ENCODE measurements around the gene GDNF.

The GDNF gene

DNA sequence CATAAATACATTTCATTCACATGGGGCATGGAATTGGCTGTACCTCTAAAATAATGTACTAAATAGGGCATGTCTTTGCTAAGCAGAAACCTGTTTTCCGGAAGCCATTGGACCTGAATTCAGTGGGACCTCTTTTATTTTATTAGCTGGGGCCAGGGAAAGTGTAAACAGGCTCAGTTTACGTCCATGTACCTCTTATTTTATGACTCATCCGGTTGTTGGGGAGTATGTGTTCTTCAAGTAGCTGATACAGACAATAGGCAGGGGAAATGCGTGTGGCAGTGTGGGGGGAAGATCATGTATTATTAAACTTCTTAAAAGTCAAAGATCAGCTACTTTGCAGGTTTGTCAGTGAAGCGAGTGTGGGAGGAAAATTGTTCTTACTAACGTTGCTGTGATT lies 1.4 kb upstream of the GDNF start:
- no peaks in the 10 kb centered on the region for H3K9me2 ChIP-seq (ENCODE audit: low read depth, low read length)
- no peaks in the 10 kb centered on the region for H3K27me3 ChIP-seq (ENCODE audit: insufficient read depth, low read length)
- H3K9ac ChIP-seq (ENCODE audit: low read length) = no peak overlapping the region
- H3K4me1 ChIP-seq (ENCODE audit: insufficient read depth, low read length, severe bottlenecking) = no peaks in the 10 kb centered on the region
- no peaks in the 10 kb centered on the region for H3K36me3 ChIP-seq (ENCODE audit: insufficient read depth, low read length)
- TF ChIP-seq, protein P1, sequence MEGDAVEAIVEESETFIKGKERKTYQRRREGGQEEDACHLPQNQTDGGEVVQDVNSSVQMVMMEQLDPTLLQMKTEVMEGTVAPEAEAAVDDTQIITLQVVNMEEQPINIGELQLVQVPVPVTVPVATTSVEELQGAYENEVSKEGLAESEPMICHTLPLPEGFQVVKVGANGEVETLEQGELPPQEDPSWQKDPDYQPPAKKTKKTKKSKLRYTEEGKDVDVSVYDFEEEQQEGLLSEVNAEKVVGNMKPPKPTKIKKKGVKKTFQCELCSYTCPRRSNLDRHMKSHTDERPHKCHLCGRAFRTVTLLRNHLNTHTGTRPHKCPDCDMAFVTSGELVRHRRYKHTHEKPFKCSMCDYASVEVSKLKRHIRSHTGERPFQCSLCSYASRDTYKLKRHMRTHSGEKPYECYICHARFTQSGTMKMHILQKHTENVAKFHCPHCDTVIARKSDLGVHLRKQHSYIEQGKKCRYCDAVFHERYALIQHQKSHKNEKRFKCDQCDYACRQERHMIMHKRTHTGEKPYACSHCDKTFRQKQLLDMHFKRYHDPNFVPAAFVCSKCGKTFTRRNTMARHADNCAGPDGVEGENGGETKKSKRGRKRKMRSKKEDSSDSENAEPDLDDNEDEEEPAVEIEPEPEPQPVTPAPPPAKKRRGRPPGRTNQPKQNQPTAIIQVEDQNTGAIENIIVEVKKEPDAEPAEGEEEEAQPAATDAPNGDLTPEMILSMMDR (IDR thresholded peaks at IDR 0.05; ENCODE audit: low read length) = no peak
- H2AFZ ChIP-seq (ENCODE audit: low read length) = no peak overlapping the region
- H3K79me2 ChIP-seq (ENCODE audit: insufficient read depth, low read length) = no peaks in the 10 kb centered on the region
- no peak overlapping the region for H3K4me3 ChIP-seq (ENCODE audit: low read depth, low read length, poor library complexity, severe bottlenecking)
- no peaks in the 10 kb centered on the region for H3F3A ChIP-seq (ENCODE audit: insufficient read depth, low read length)
- H3K27ac ChIP-seq (ENCODE audit: low read depth, low read length, poor library complexity, severe bottlenecking) = no peak overlapping the region
- no peaks in the 10 kb centered on the region for H3K9me3 ChIP-seq (ENCODE audit: low read length)
- no peaks in the 10 kb centered on the region for H4K20me1 ChIP-seq (ENCODE audit: insufficient read depth, low read length)
- H3K4me2 ChIP-seq (ENCODE audit: low read length) = no peak overlapping the region

DNA sequence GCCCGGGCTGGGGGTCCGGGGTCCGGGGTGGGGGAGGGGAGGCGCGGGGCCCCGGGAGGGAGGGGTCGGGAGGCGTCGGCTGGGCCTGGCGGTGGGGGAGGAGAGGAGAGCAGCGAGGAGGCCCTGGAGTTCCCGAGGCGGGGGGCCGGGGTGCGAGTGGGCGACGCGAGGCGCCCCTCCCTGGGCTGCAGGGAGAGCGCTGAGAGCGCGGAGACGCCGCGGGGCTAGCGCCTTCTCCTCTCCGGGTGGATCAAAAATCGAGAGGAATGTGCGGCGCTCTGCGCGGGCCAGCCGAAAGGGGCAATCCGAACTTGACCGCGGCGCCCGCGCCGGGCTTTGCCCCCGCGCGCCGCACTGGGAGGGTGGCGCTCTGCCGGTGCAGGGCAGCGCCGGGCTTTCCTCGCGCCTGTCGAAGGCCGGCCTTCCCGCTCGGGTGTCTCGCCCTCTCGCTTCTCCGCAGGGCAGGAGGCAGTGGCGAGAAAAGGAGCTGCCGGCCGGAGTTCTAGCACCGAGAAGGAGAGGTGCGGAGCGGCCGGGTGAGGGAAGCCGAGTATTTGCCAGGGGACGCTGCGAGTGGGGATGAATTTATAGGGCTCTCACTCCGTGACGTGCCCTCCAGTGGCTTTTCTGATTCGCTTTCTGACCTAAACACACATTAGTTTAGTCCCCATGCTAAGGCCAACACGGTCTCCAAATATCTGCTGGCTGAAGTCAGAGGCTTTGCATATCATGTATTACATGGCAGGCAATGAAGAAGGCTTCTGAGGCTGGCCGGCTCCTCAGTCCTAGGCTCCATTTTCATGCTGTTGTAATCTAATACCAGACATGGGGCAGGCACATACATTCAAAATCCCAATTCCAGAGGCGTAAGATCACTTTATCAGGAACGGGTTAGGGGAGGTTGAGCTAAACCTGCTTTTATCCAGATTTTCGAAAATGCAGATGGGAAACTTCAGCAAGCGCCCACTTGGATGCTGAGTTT lies 503 bp upstream of the GDNF start:
- H3K36me3 ChIP-seq (ENCODE audit: insufficient read depth, low read length) = no peaks in the 10 kb centered on the region
- H3K9me2 ChIP-seq (ENCODE audit: low read depth, low read length) = no peaks in the 10 kb centered on the region
- H3K4me1 ChIP-seq (ENCODE audit: insufficient read depth, low read length, severe bottlenecking) = no peaks in the 10 kb centered on the region
- no peaks in the 10 kb centered on the region for H3K27me3 ChIP-seq (ENCODE audit: insufficient read depth, low read length)
- H2AFZ ChIP-seq (ENCODE audit: low read length) = no peak overlapping the region
- H3K4me3 ChIP-seq (ENCODE audit: low read depth, low read length, poor library complexity, severe bottlenecking) = no peak overlapping the region
- no peak overlapping the region for H3K9ac ChIP-seq (ENCODE audit: low read length)
- H3K9me3 ChIP-seq (ENCODE audit: low read length) = no peaks in the 10 kb centered on the region
- H3K4me2 ChIP-seq (ENCODE audit: low read length) = no peak overlapping the region
- H3K27ac ChIP-seq (ENCODE audit: low read depth, low read length, poor library complexity, severe bottlenecking) = no peak overlapping the region
- H4K20me1 ChIP-seq (ENCODE audit: insufficient read depth, low read length) = no peaks in the 10 kb centered on the region
- no peaks in the 10 kb centered on the region for H3F3A ChIP-seq (ENCODE audit: insufficient read depth, low read length)
- TF ChIP-seq, protein P1 (IDR thresholded peaks at IDR 0.05; ENCODE audit: low read length) = no peak
- no peak for TF ChIP-seq EZH2 (IDR thresholded peaks at IDR 0.05; ENCODE audit: borderline replicate concordance, low read length)
- no peaks in the 10 kb centered on the region for H3K79me2 ChIP-seq (ENCODE audit: insufficient read depth, low read length)

DNA sequence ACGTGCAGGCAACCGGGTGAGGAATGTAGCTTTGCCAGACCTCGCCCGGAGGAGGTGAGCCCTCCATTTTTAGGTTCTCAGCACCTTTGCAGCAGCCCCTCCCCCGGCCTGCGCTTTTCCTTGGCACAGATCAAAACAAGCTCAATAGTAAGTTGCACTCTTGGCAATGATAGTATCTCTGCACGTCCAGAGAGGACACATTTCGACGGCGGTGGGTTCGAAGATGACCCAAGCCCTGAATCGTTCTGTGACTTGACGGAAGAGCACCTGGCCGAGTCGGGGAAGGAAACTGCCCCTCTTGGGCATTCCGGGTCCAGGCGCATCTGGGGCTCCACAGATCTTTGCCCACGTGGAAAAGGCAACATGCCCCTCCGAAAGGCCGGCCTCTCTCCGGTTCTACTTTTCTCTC lies 904 bp downstream of the GDNF start:
- Histone ChIP-seq H3K9ac (ENCODE audit: low read length) (no peak overlapping the region), H4K20me1 (ENCODE audit: insufficient read depth, low read length) (no peaks in the 10 kb centered on the region), H3K79me2 (ENCODE audit: insufficient read depth, low read length) (no peaks in the 10 kb centered on the region), H3K4me1 (ENCODE audit: insufficient read depth, low read length, severe bottlenecking) (no peaks in the 10 kb centered on the region), H3K4me2 (ENCODE audit: low read length) (no peak overlapping the region), H3K36me3 (ENCODE audit: insufficient read depth, low read length) (no peaks in the 10 kb centered on the region), H3F3A (ENCODE audit: insufficient read depth, low read length) (no peaks in the 10 kb centered on the region), H3K9me3 (ENCODE audit: low read length) (no peaks in the 10 kb centered on the region), H3K27ac (ENCODE audit: low read depth, low read length, poor library complexity, severe bottlenecking) (no peak overlapping the region), H3K4me3 (ENCODE audit: low read depth, low read length, poor library complexity, severe bottlenecking) (no peak overlapping the region), H3K27me3 (ENCODE audit: insufficient read depth, low read length) (no peaks in the 10 kb centered on the region), H3K9me2 (ENCODE audit: low read depth, low read length) (no peaks in the 10 kb centered on the region), H2AFZ (ENCODE audit: low read length) (no peak overlapping the region)
- TF ChIP-seq, protein P1 (IDR thresholded peaks at IDR 0.05; ENCODE audit: low read length) = no peak
- TF ChIP-seq EZH2 (IDR thresholded peaks at IDR 0.05; ENCODE audit: borderline replicate concordance, low read length) = no peak
